Measurements from ENCODE around the gene SYT1. TPM values are rescaled to one million over a fixed set of nuclear protein-coding genes. Genes with fewer than 3 reads are reported as not detected.

Gene SYT1
- total RNA-seq, 1 donor, result not detected

- no peaks in the 10 kb centered on the region for H3K4me1 ChIP-seq (ENCODE audit: insufficient read depth, low read length)
- H3K36me3 ChIP-seq (ENCODE audit: insufficient read depth, low read length), result no peaks in the 10 kb centered on the region
- no peaks in the 10 kb centered on the region for H3K79me2 ChIP-seq (ENCODE audit: insufficient read depth, low read length)
- H3K4me3 ChIP-seq (ENCODE audit: insufficient read depth, low read length), result no peak overlapping the region
- no peak overlapping the region for H3K27ac ChIP-seq (ENCODE audit: low read depth, low read length)
- H2AFZ ChIP-seq (ENCODE audit: low read length), result no peak overlapping the region
- no peak for TF ChIP-seq CTCF (IDR thresholded peaks at IDR 0.05; ENCODE audit: extremely low read depth, low read depth, low read length)
- no peaks in the 10 kb centered on the region for H3K27me3 ChIP-seq (ENCODE audit: insufficient read depth, low read length)
- H3K9me3 ChIP-seq (ENCODE audit: low read depth, low read length), result no peaks in the 10 kb centered on the region
- H4K20me1 ChIP-seq (ENCODE audit: insufficient read depth, low read length), result no peaks in the 10 kb centered on the region
- no peak for DNase-seq (ENCODE audit: insufficient read length, low spot score, missing footprints)
- H3K4me2 ChIP-seq (ENCODE audit: insufficient read depth, low read length), result no peak overlapping the region
These were observed 73.9 kb downstream of the SYT1 start for GRCh38 chr12:78938341-78939084.

GRCh38 chr12:78949532-78949931, 85.0 kb downstream of the SYT1 start:
- TF ChIP-seq CTCF (IDR thresholded peaks at IDR 0.05; ENCODE audit: extremely low read depth, low read depth, low read length), result no peak
- Histone ChIP-seq H3K4me3 (ENCODE audit: insufficient read depth, low read length) (no peak overlapping the region), H3K36me3 (ENCODE audit: insufficient read depth, low read length) (no peaks in the 10 kb centered on the region), H3K27ac (ENCODE audit: low read depth, low read length) (no peak overlapping the region), H3K4me1 (ENCODE audit: insufficient read depth, low read length) (no peaks in the 10 kb centered on the region), H4K20me1 (ENCODE audit: insufficient read depth, low read length) (no peaks in the 10 kb centered on the region), H3K79me2 (ENCODE audit: insufficient read depth, low read length) (no peaks in the 10 kb centered on the region), H3K9me3 (ENCODE audit: low read depth, low read length) (no peaks in the 10 kb centered on the region), H3K27me3 (ENCODE audit: insufficient read depth, low read length) (no peaks in the 10 kb centered on the region), H3K4me2 (ENCODE audit: insufficient read depth, low read length) (no peak overlapping the region), H2AFZ (ENCODE audit: low read length) (no peak overlapping the region)
- no peak for DNase-seq (ENCODE audit: insufficient read length, low spot score, missing footprints)

GRCh38 chr12:78951803-78952551, 87.4 kb downstream of the SYT1 start:
- DNase-seq (ENCODE audit: insufficient read length, low spot score, missing footprints), result no peak
- Histone ChIP-seq H4K20me1 (ENCODE audit: insufficient read depth, low read length) (no peaks in the 10 kb centered on the region), H3K4me3 (ENCODE audit: insufficient read depth, low read length) (no peak overlapping the region), H3K27ac (ENCODE audit: low read depth, low read length) (no peak overlapping the region), H3K36me3 (ENCODE audit: insufficient read depth, low read length) (no peaks in the 10 kb centered on the region), H2AFZ (ENCODE audit: low read length) (no peak overlapping the region), H3K4me2 (ENCODE audit: insufficient read depth, low read length) (no peak overlapping the region), H3K79me2 (ENCODE audit: insufficient read depth, low read length) (no peaks in the 10 kb centered on the region), H3K4me1 (ENCODE audit: insufficient read depth, low read length) (no peaks in the 10 kb centered on the region), H3K27me3 (ENCODE audit: insufficient read depth, low read length) (no peaks in the 10 kb centered on the region), H3K9me3 (ENCODE audit: low read depth, low read length) (no peaks in the 10 kb centered on the region)
- TF ChIP-seq CTCF (IDR thresholded peaks at IDR 0.05; ENCODE audit: extremely low read depth, low read depth, low read length), result no peak

GRCh38 chr12:78952552-78952929, 88.0 kb downstream of the SYT1 start:
- Histone ChIP-seq H3K9me3 (ENCODE audit: low read depth, low read length) (no peaks in the 10 kb centered on the region), H4K20me1 (ENCODE audit: insufficient read depth, low read length) (no peaks in the 10 kb centered on the region), H3K4me3 (ENCODE audit: insufficient read depth, low read length) (no peak overlapping the region), H3K4me1 (ENCODE audit: insufficient read depth, low read length) (no peaks in the 10 kb centered on the region), H3K27ac (ENCODE audit: low read depth, low read length) (no peak overlapping the region), H3K79me2 (ENCODE audit: insufficient read depth, low read length) (no peaks in the 10 kb centered on the region), H2AFZ (ENCODE audit: low read length) (no peak overlapping the region), H3K4me2 (ENCODE audit: insufficient read depth, low read length) (no peak overlapping the region), H3K36me3 (ENCODE audit: insufficient read depth, low read length) (no peaks in the 10 kb centered on the region), H3K27me3 (ENCODE audit: insufficient read depth, low read length) (no peaks in the 10 kb centered on the region)
- TF ChIP-seq CTCF (IDR thresholded peaks at IDR 0.05; ENCODE audit: extremely low read depth, low read depth, low read length), result no peak
- DNase-seq (ENCODE audit: insufficient read length, low spot score, missing footprints), result no peak

All from osteoblast (primary cell).